Activated CD8-positive, alpha-beta memory T cell treated with anti-CD3 and anti-CD28 coated beads, Interleukin-2, amount 50 U/mL, for 1 hour (primary cell): ENCODE results near the gene FOSL1.
"Not testable (repeated sequence)": the region's sequence is repeated elsewhere in the genome, so short reads cannot be mapped to it uniquely, and the experiment has no call there.

Source experiments
- DNase-seq: peaks from one replicate; pipeline ENCODE4 v3.0.0-alpha.2; 2020; ENCODE audit errors: extremely low read depth

FOSL1 gene

DNA sequence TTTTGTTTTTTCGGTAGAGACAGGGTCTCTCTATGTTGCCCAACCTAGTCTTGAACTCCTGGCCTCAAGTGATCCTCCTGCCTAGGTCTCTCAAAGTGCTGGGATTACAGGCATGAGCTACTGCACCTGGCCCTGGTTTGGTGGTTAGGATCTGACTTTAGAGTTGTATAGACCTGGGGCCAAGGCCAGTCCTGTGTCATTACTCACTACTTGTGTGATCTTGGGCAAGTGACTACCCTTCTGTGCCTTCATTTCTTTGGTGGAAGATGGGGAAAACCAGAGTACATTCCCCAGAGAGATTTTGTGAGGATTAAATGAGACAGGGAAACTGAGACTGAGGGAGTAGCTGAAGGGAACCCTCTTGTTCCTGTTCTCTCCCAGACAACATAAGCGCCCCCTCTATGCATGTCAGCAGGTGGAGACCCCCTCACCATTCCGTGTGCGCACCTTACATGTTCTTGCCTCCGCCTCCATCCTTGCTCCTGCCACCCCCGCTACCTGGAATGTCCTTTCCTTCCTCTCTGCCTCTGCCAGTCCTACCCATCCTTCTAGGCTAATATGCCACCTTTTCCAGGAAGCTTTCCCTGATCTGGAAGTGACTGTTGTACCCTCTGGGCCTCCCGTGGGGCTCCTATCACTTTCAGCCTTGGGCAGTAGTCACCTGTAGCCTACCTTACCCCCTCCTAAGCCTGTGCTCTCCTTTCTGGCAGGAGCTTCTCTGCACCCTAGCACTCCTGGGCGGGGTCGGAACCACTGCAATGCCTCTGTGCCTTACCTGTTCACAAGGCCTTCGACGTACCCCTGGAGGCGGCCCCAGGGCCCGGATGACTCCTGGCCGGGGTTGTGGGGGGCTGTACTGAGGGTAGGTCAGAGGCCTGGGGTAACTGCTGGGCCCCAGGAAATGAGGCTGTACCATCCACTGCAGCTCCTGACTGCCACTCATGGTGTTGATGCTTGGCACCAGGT lies 3.9 kb downstream of the FOSL1 start:
- no peak for DNase-seq

GRCh38 chr11:65895482-65895981 lies 4.7 kb downstream of the FOSL1 start:
- no peak for DNase-seq

DNA sequence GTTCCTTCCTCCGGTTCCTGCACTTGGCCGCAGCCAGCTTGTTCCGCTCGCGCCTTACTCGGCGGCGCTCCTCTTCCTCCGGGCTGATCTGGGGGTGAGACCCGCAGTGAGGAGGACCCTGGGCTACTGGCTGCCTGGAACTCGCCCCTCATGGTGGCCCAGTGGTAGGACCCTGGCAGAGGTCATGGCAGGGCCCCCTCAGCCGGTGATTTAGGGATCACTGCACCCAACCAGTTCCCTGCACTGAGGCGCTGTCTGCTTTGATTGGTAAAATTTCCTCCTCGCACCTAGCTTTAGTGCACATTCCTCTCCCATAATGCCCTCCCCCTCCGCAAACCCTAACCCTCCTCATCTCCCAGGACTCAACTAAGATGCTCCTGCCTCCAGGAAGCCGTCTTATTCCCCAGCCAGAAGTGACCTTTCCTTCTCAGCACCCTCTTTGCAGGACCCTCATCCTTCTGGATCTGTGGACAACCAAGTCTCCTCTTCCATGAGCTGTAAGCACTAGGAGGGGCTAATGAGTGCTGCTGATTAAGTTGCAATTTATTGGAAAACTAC lies 6.1 kb downstream of the FOSL1 start:
- DNase-seq = no peak

DNA sequence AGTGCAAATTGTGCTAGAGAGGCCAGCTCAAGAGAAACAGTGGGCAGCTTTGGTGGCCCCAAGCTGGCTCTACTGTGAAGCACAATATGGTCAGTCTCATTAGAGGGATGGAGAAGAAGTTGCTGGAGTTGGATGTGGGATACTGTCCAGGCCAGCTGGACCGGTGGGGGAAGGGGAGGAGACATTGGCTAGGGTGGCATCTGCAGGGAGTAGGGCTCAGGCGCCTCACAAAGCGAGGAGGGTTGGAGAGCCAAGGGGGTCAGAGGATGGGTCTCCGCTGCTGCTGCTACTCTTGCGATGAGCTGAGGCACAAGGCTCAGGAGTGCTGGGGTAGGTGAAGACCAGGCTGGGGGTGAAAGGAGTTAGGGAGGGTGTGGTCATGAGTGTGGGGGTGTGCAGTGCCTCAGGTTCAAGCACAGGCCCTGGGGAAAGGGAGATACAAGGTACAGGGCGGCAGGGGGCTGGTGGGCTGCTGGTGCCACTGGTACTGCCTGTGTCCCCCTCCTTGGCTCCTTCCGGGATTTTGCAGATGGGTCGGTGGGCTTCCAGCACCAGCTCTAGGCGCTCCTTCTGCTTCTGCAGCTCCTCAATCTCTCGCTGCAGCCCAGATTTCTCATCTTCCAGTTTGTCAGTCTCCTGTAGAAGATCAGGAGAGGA lies 7.4 kb downstream of the FOSL1 start:
- no peak for DNase-seq

GRCh38 chr11:65892137-65892540 lies 8.0 kb downstream of the FOSL1 start:
- DNase-seq = not testable (repeated sequence)

GRCh38 chr11:65891219-65892136 lies 8.7 kb downstream of the FOSL1 start:
- no peak for DNase-seq

DNA sequence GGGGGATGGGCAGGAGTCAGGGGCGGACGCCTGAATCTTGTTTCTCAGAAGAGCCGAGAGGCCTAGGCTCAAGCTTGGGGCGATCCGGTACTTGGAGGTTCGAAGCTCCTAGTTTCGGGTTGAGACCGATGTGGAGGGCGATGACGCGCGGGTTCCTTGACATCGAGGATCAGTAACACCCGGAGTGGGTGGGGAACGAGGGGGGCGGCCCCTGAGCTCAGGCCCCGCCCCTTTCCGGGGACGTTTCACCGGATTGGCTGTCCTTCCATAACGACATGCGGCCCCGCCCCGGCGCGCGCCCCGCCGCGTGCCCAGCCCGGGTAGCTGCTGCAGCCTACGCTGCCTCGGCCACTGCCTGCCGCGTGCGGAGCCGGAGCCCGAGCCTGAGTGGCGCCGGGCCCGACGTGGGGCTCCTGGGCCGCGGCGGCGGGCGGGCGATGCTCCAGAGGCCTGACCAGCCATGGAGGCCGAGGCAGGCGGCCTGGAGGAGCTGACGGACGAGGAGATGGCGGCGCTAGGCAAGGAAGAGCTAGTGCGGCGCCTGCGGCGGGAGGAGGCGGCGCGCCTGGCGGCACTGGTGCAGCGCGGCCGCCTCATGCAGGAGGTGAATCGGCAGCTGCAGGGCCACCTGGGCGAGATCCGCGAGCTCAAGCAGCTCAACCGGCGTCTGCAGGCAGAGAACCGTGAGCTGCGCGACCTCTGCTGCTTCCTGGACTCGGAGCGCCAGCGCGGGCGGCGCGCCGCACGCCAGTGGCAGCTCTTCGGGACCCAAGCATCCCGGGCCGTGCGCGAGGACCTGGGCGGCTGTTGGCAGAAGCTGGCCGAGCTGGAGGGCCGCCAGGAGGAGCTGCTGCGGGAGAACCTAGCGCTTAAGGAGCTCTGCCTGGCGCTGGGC lies 9.6 kb downstream of the FOSL1 start, which contains the start of gene CCDC85B:
Gene CCDC85B, plus strand, starts transcription at position 350 of the 895 bp plus-strand sequence. Its CDS starts 111 bp downstream, at position 461.
- DNase-seq = peak; percentile 93

GRCh38 chr11:65888163-65888814 lies 11.9 kb downstream of the FOSL1 start, which contains the start of gene FIBP:
TSS of gene FIBP (minus strand) at chr11:65888471. CDS start at chr11:65888418, 53 bp downstream.
- DNase-seq = peak; percentile 91

DNA sequence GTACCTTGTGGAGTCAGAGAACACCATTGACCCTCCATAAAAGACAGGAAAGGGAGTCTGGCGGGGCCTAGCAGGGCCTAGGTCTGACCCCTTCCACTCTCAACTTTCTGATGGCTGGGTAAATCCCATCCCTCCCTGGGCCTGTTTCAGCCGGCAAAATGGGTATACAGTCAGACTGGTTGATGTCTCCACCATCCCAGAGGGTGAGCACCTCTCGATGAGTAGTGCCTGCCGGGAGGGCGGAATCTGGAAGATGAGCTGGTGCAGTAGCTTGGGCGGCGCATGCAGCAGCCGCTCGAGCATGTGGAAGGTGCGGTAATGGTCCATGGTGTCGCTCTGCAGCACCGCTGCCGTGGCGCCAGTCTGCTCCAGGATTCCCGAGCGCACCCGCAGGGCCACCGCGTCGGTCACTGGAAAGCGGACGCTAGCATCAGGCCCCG lies 12.4 kb downstream of the FOSL1 start:
- no peak for DNase-seq

DNA sequence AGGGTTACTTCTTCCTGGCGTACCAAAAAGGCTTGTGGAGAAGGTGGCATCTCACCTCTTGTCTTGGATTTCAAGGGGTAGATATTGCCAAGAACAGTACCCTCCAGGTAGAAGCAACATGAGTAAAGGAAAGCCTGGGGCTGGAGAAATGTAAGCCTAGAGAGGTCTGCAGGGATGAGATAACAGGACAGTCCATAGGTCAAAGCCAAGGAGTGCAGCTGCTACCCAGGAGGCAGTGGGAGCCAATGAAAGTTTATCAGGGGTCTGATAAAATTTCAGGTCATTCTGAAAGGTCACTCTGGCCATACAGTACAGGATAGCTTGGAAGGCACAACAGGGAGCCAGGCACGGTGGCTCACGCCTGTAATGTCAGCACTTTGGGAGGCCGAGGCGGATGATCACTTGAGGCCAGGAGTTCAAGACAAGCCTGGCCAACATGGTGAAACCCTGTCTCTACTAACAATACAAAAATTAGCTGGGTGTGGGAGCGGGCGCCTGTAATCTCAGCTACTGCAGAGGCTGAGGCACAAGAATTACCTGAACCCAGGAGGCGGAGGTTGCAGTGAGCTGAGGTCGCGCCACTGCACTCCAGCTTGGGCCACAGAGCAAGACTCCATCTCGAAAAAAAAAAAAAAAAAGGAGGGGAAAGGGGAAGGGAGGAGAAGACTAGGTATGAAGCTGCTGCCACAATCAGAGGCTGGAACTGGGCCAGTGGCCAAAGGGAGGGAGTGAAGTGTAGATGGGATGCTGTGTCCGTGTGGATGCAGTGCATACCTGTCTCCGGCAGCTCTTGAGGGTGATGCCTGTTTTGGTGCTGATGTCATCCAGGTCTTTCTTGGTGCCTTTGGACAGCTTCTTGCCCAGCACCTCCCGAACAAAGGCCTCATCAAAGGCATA lies 13.1 kb downstream of the FOSL1 start:
- DNase-seq = no peak

GRCh38 chr11:65885808-65886536 lies 14.2 kb downstream of the FOSL1 start:
- no peak for DNase-seq

DNA sequence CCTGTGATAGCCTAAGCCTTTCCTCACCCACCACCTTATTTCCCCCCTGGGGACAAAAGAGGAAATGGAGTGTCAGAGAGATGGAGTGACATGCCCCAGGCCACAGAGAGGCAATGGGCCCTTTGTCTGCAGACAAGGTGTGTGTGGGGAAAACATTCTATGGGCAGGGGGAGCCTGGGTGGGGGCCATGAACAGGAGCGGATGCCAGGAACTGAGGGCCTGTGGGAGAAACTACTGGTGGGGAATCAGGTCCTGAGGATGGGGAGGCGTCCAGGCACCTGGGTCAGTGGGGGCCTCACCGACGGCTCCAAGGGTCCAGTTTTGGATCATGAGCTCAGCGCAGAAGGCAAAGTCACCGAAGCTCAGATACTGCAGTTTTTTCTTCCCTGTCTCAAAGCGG lies 15.0 kb downstream of the FOSL1 start:
- DNase-seq = no peak

DNA sequence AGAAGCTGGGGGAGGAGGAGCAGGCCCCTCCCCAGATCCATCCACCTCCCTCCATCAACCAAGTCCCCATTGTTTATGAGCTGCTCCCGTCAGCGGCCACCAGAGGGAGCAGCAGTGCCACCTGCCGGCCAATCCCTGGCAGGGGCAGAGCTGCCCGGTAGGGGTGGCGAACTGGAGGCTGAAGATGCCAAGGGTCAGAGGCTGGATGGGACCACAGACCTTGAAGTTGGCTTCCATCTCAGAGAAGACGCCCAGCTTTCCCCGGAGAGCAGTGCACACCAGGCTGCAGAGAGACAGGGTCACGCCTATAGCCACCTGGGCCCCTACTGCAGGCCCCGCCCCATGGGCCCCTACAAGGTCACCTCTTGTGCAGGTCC lies 15.5 kb downstream of the FOSL1 start:
- DNase-seq = no peak

GRCh38 chr11:65883786-65884715 lies 16.1 kb downstream of the FOSL1 start:
- no peak for DNase-seq

DNA sequence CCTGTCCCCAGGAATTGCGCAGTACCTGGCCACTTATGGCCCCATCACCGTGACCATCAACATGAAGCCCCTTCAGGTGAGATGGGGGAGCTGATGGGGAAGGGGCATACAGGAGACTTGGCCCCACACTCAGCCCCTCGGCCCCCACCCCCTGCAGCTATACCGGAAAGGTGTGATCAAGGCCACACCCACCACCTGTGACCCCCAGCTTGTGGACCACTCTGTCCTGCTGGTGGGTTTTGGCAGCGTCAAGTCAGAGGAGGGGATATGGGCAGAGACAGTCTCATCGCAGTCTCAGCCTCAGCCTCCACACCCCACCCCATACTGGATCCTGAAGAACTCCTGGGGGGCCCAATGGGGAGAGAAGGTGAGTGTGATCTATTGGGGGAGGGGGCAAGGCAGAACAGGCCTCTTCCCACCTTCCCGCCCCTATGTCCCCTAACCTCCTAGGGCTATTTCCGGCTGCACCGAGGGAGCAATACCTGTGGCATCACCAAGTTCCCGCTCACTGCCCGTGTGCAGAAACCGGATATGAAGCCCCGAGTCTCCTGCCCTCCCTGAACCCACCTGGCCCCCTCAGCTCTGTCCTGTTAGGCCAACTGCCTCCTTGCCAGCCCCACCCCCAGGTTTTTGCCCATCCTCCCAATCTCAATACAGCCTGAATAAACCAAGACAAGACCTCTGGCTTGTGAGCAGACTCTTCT lies 17.0 kb downstream of the FOSL1 start:
- no peak for DNase-seq
